ENCODE results near the gene AP4S1.

AP4S1 gene

DNA sequence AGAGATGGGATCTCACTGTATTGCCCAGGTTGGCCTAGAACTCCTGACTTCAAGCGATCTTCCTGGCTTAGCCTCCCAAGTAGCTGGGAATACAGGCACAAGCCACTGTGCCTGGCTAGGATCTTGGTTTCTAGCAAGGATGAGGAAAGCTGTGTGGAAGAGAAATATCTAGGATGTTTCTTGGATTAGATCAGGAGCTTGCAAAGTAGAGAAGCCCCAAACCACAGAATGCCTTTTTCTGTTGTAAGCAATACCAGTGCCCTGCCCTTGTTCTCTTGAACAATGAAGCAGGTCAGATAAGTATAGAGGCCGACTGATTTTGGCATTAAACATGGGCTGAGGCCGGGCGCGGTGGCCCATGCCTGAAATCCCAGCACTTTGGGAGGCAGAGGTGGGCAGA lies 45.0 kb downstream of the AP4S1 start:
- DNase-seq (ENCODE audit: low read depth), result peak; percentile 94
- H3K4me3 ChIP-seq (replicated peaks; ENCODE audit: low read depth, low read length), result no peak overlapping the region
- TF ChIP-seq, protein P1, sequence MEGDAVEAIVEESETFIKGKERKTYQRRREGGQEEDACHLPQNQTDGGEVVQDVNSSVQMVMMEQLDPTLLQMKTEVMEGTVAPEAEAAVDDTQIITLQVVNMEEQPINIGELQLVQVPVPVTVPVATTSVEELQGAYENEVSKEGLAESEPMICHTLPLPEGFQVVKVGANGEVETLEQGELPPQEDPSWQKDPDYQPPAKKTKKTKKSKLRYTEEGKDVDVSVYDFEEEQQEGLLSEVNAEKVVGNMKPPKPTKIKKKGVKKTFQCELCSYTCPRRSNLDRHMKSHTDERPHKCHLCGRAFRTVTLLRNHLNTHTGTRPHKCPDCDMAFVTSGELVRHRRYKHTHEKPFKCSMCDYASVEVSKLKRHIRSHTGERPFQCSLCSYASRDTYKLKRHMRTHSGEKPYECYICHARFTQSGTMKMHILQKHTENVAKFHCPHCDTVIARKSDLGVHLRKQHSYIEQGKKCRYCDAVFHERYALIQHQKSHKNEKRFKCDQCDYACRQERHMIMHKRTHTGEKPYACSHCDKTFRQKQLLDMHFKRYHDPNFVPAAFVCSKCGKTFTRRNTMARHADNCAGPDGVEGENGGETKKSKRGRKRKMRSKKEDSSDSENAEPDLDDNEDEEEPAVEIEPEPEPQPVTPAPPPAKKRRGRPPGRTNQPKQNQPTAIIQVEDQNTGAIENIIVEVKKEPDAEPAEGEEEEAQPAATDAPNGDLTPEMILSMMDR (IDR thresholded peaks at IDR 0.05; ENCODE audit: low read length, missing control alignments), result no peak

DNA sequence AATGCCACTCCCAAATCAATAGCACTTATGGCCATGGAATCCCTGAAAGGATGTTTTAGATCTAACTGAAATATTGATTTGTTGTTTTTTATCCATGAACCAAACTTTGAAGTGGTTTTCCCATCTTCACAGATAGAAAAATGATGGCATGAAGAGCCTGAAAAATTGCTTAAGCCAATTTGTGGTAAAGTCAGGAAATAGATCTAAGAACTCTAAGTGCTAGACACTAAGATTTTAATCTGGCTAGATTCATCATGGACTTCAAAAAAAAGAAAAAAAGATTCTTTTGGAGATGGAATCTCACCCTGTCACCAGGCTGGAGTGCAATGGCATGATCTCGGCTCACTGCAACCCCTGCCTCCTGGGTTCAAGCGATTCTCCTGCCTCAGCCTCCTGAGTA lies 45.7 kb downstream of the AP4S1 start:
- no peak for DNase-seq (ENCODE audit: low read depth)
- no peak overlapping the region for H3K4me3 ChIP-seq (replicated peaks; ENCODE audit: low read depth, low read length)
- TF ChIP-seq, protein P1 (IDR thresholded peaks at IDR 0.05; ENCODE audit: low read length, missing control alignments), result no peak

- H3K4me3 ChIP-seq (replicated peaks; ENCODE audit: low read depth, low read length), result no peak overlapping the region
- DNase-seq (ENCODE audit: low read depth), result no peak
- TF ChIP-seq, protein P1 (IDR thresholded peaks at IDR 0.05; ENCODE audit: low read length, missing control alignments), result no peak
Measured at GRCh38 chr14:31075144-31075543, 49.7 kb downstream of the AP4S1 start.

GRCh38 chr14:31078766-31079165 lies 53.3 kb downstream of the AP4S1 start:
- TF ChIP-seq, protein P1 (IDR thresholded peaks at IDR 0.05; ENCODE audit: low read length, missing control alignments), result no peak
- no peak overlapping the region for H3K4me3 ChIP-seq (replicated peaks; ENCODE audit: low read depth, low read length)
- DNase-seq (ENCODE audit: low read depth), result no peak

- H3K4me3 ChIP-seq (replicated peaks; ENCODE audit: low read depth, low read length), result no peak overlapping the region
- DNase-seq (ENCODE audit: low read depth), result no peak
- TF ChIP-seq, protein P1 (IDR thresholded peaks at IDR 0.05; ENCODE audit: low read length, missing control alignments), result no peak
Measured at GRCh38 chr14:31080056-31080455, 54.6 kb downstream of the AP4S1 start.

DNA sequence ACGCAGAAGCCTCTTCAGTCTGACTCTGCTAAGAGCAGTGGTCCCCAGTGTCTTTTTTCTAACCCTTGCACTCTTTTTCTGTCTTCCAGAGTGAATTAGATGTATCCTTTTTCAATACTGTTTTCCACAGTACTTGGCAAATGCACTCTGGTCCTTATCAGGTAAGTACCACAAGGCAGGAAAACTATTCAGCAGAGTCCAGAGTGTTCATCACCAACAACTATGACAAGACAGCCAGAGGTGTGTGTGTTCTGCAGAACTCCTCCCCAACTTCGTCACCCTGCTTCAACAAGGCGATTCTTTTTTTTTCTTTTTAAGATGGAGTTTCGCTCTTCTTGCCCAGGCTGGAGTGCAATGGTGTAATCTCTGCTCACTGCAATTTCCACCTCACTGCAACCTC lies 55.0 kb downstream of the AP4S1 start:
- no peak for DNase-seq (ENCODE audit: low read depth)
- TF ChIP-seq, protein P1 (IDR thresholded peaks at IDR 0.05; ENCODE audit: low read length, missing control alignments), result no peak
- H3K4me3 ChIP-seq (replicated peaks; ENCODE audit: low read depth, low read length), result no peak overlapping the region

DNA sequence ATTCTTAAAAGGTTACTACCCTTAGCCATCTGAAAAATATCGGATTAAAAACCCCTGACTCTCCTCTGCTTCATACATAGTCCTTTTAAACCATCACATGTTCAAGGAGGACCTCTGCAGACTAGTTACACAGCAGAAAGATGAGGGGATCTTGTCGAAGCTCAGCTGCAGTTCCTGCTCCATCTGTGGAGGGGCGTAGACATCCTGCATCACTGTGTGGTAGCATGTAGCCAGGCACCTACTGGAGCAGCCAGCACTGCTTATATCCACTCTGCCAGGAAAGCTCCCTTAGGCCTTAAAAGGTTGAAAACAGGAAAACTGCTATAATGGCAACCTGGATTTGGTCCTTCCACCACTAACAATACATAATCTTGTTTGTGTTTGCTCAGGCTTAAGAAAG lies 58.3 kb downstream of the AP4S1 start:
- TF ChIP-seq, protein P1 (IDR thresholded peaks at IDR 0.05; ENCODE audit: low read length, missing control alignments), result no peak
- H3K4me3 ChIP-seq (replicated peaks; ENCODE audit: low read depth, low read length), result no peak overlapping the region
- no peak for DNase-seq (ENCODE audit: low read depth)
